GM18858 (cell line): Measurements from ENCODE around the gene MAPK10.
"Not testable (repeated sequence)": the region's sequence is repeated elsewhere in the genome, so short reads cannot be mapped to it uniquely, and the experiment has no call there.

Experiments used
- ATAC-seq: cut with Tn5 transposase; IDR thresholded peaks from one replicate; pipeline ENCODE4 v1.9.1; 2021; ENCODE audit not compliant: unreplicated experiment

The MAPK10 gene

GRCh38 chr4:85995361-85995760 lies 364.5 kb downstream of the MAPK10 start:
- ATAC-seq = peak; percentile 48

- ATAC-seq = no peak
These were observed 365.3 kb downstream of the MAPK10 start for GRCh38 chr4:85994576-85994975.

- no peak for ATAC-seq
These were observed 366.2 kb downstream of the MAPK10 start for GRCh38 chr4:85993641-85994040.

- ATAC-seq = no peak
These were observed 373.6 kb downstream of the MAPK10 start for GRCh38 chr4:85986266-85986665.

GRCh38 chr4:85979276-85979675 lies 380.6 kb downstream of the MAPK10 start:
- peak; percentile 97 for ATAC-seq

GRCh38 chr4:85970535-85970934 lies 389.3 kb downstream of the MAPK10 start:
- ATAC-seq = no peak

GRCh38 chr4:85968945-85969819 lies 390.7 kb downstream of the MAPK10 start:
- ATAC-seq = peak; percentile 71

GRCh38 chr4:85967872-85968271 lies 392.0 kb downstream of the MAPK10 start:
- ATAC-seq = no peak

- ATAC-seq = no peak
These were observed 393.5 kb downstream of the MAPK10 start for GRCh38 chr4:85966373-85966772.

- ATAC-seq = no peak
These were observed 394.3 kb downstream of the MAPK10 start for GRCh38 chr4:85965529-85965928.

- not testable (repeated sequence) for ATAC-seq
These were observed 394.8 kb downstream of the MAPK10 start for GRCh38 chr4:85965017-85965416.

GRCh38 chr4:85964298-85964697 lies 395.6 kb downstream of the MAPK10 start:
- no peak for ATAC-seq

GRCh38 chr4:85963231-85963630 lies 396.6 kb downstream of the MAPK10 start:
- ATAC-seq = no peak

GRCh38 chr4:85961887-85962286 lies 398.0 kb downstream of the MAPK10 start:
- ATAC-seq = no peak

GRCh38 chr4:85956293-85956945 lies 403.4 kb downstream of the MAPK10 start:
- ATAC-seq = no peak

GRCh38 chr4:85955620-85956292 lies 404.1 kb downstream of the MAPK10 start:
- no peak for ATAC-seq

- no peak for ATAC-seq
These were observed 406.2 kb downstream of the MAPK10 start for GRCh38 chr4:85953651-85954018.

GRCh38 chr4:85952972-85953650 lies 406.7 kb downstream of the MAPK10 start:
- peak; percentile 71 for ATAC-seq

GRCh38 chr4:85952528-85952927 lies 407.3 kb downstream of the MAPK10 start:
- ATAC-seq = no peak

GRCh38 chr4:85951099-85951498 lies 408.8 kb downstream of the MAPK10 start:
- ATAC-seq = no peak

GRCh38 chr4:85946821-85947220 lies 413.0 kb downstream of the MAPK10 start:
- no peak for ATAC-seq
